Stimulated activated CD4-positive, alpha-beta T cell treated with anti-CD3 and anti-CD28 coated beads, TNF-alpha, amount 100 ng/mL, for 1 hour (primary cell): Measurements from ENCODE around the gene ARHGAP25.
"Not testable (repeated sequence)": the region's sequence is repeated elsewhere in the genome, so short reads cannot be mapped to it uniquely, and the experiment has no call there.

ENCODE experiments used
- DNase-seq, 3 donors: peaks; one replicate each; pipeline ENCODE4 v3.0.0-alpha.2; 2020; ENCODE audit warnings: low read depth in 3 of 3, low spot score in 1 of 3

ARHGAP25 gene

GRCh38 chr2:68792751-68793150 lies 58.1 kb downstream of the ARHGAP25 start:
- DNase-seq, result no peak

- no peak for DNase-seq
These were observed 61.8 kb downstream of the ARHGAP25 start for GRCh38 chr2:68796295-68796905.

- no peak for DNase-seq
These were observed 64.0 kb downstream of the ARHGAP25 start for GRCh38 chr2:68798569-68798968.

- DNase-seq, result no peak
These were observed 64.8 kb downstream of the ARHGAP25 start for GRCh38 chr2:68799140-68800026.

GRCh38 chr2:68800027-68800401 lies 65.4 kb downstream of the ARHGAP25 start:
- DNase-seq, result no peak

- DNase-seq, result no peak
These were observed 65.9 kb downstream of the ARHGAP25 start for GRCh38 chr2:68800517-68800916.

- DNase-seq, result not testable (repeated sequence)
These were observed 67.5 kb downstream of the ARHGAP25 start for GRCh38 chr2:68802161-68802560.

GRCh38 chr2:68805025-68805424 lies 70.4 kb downstream of the ARHGAP25 start:
- DNase-seq, result no peak

GRCh38 chr2:68806511-68807109 lies 72.0 kb downstream of the ARHGAP25 start:
- no peak for DNase-seq

GRCh38 chr2:68807821-68808266 lies 73.2 kb downstream of the ARHGAP25 start:
- DNase-seq, result no peak

GRCh38 chr2:68809324-68810240 lies 75.0 kb downstream of the ARHGAP25 start:
- DNase-seq, result no peak

GRCh38 chr2:68811364-68811763 lies 76.8 kb downstream of the ARHGAP25 start:
- DNase-seq, result no peak

GRCh38 chr2:68812251-68812650 lies 77.6 kb downstream of the ARHGAP25 start:
- DNase-seq, result no peak

GRCh38 chr2:68813596-68813995 lies 79.0 kb downstream of the ARHGAP25 start:
- DNase-seq, result no peak

- no peak for DNase-seq
These were observed 82.7 kb downstream of the ARHGAP25 start for GRCh38 chr2:68817306-68817705.

- DNase-seq, result no peak
These were observed 84.9 kb downstream of the ARHGAP25 start for GRCh38 chr2:68819556-68819955.

- no peak for DNase-seq
These were observed 87.7 kb downstream of the ARHGAP25 start for GRCh38 chr2:68822207-68822872.

GRCh38 chr2:68824831-68825230 lies 90.2 kb downstream of the ARHGAP25 start:
- no peak for DNase-seq

- DNase-seq, result no peak
These were observed 91.3 kb downstream of the ARHGAP25 start for GRCh38 chr2:68825866-68826265.

GRCh38 chr2:68827666-68828065 lies 93.1 kb downstream of the ARHGAP25 start:
- no peak for DNase-seq
